GM19397 (cell line): ENCODE data around the gene HPS6.

Experiments used
- ATAC-seq: cut with Tn5 transposase; IDR thresholded peaks from one replicate; pipeline ENCODE4 v1.9.1; 2021; ENCODE audit warnings: mild to moderate bottlenecking, moderate library complexity; ENCODE audit not compliant: unreplicated experiment

Gene HPS6

GRCh38 chr10:102115775-102116174 lies 50.6 kb downstream of the HPS6 start:
- ATAC-seq = no peak

- ATAC-seq = no peak
These were observed 51.5 kb downstream of the HPS6 start for GRCh38 chr10:102116656-102117055.
